ENCODE data around the gene CFAP44. TPM values are rescaled to one million over a fixed set of nuclear protein-coding genes. Genes with fewer than 3 reads are reported as not detected.
A peak's percentile ranks its signal among the peaks of the same experiment; 100 is the strongest.

Gene CFAP44
- total and polyA plus RNA-seq, 2 of the 4 experiments (the other 2 are of a cell fraction), result 0.90 to 1.7 TPM

DNA sequence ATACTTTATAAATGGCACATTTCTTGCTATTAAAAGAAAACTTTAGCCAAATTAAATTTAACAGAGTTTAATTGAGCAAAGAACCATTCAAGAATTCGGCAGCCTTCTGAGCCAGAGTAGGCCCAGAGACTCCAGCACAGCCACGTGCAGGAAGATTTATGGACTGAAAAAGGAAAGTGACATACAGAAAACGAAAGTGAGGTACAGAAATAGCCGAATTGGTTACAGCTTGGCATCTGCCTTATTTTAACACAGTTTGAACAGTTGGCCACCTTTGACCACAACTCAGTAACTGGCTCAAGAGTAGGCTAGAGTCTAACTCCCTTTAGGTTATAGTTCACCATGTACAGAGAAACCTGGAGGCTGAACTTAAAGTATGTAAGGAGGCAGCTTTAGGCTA, 17.6 kb downstream of the CFAP44 start:
- no peak overlapping the region for H2BK5ac ChIP-seq (ENCODE audit: low read depth, low read length, poor library complexity, severe bottlenecking)
- H3K27me3 ChIP-seq (ENCODE audit: control insufficient read depth, insufficient read depth, low read length), result no peaks in the 10 kb centered on the region
- H3K4ac ChIP-seq (ENCODE audit: low read depth, low read length), result no peak overlapping the region
- no peaks in the 10 kb centered on the region for H4K20me1 ChIP-seq (ENCODE audit: insufficient read depth, low read length)
- H3K18ac ChIP-seq (ENCODE audit: low read depth, low read length), result no peak overlapping the region
- DNase-seq (no peak), ATAC-seq (ENCODE audit: low read depth) (no peak)
- H3K4me2 ChIP-seq (ENCODE audit: low read depth, low read length), result peak overlapping the region; percentile 45; the same call in 1 of the 2 replicates
- H4K5ac ChIP-seq (ENCODE audit: low read depth, low read length), result no peak overlapping the region
- no peak overlapping the region for H3K23ac ChIP-seq (ENCODE audit: low read depth, low read length)
- intact Hi-C loops (cut with micrococcal nuclease) (no loop called here), in situ Hi-C loops (cut with MboI; ENCODE audit: low sequenced_read_pairs) (no loop called here), dilution Hi-C loops (cut with HindIII; ENCODE audit: low sequenced_read_pairs, unreplicated experiment) (no loop called here)
- WGBS, 2 experiments (ENCODE audit: extremely low coverage in 2 of 2, insufficient read length in 1 of 2), result no CpG with 5 or more reads among the region's 4 CpGs
- no peaks in the 10 kb centered on the region for H3K79me1 ChIP-seq (ENCODE audit: low read depth in 1 of 2, low read length in 2 of 2)
- H3K56ac ChIP-seq (ENCODE audit: extremely low read depth, insufficient read depth, low read length), result no peak overlapping the region
- H3K4me3 ChIP-seq (ENCODE audit: insufficient read depth, low read depth, low read length), result no peak overlapping the region
- CTCF ChIA-PET, result no interaction called here
- peaks cover 2% of the 10 kb centered on the region for H3K36me3 ChIP-seq (ENCODE audit: control insufficient read depth, insufficient read depth, low read length)
- no peak overlapping the region for H2BK120ac ChIP-seq (ENCODE audit: low read depth, low read length)
- H2AFZ ChIP-seq (replicated peaks; ENCODE audit: low read length, poor library complexity), result no peak overlapping the region
- no peak overlapping the region for H4K91ac ChIP-seq (ENCODE audit: insufficient read depth, low read depth, low read length)
- H3K27ac ChIP-seq (ENCODE audit: insufficient read depth, low read length), result no peak overlapping the region
- H2AK5ac ChIP-seq (ENCODE audit: low read depth, low read length), result no peak overlapping the region
- peaks cover 2% of the 10 kb centered on the region; the same call in 1 of the 2 replicates for H3K9me3 ChIP-seq (ENCODE audit: control insufficient read depth, insufficient read depth, low read length)
- no peak for TF ChIP-seq MAFK (IDR thresholded peaks at IDR 0.05; ENCODE audit: low read depth, low read length)
- H2BK15ac ChIP-seq (ENCODE audit: low read depth, low read length), result no peak overlapping the region
- BruUV-seq (replicated peaks), result no TSS peak
- H4K8ac ChIP-seq (ENCODE audit: low read depth in 2 of 2, low read length in 2 of 2), result no peak overlapping the region
- POLR2A ChIA-PET (ENCODE audit: unreplicated experiment), result no interaction called here
- no peaks in the 10 kb centered on the region for H3K4me1 ChIP-seq (ENCODE audit: control insufficient read depth, insufficient read depth, low read length)
- H2AK9ac ChIP-seq (replicated peaks; ENCODE audit: low read depth, low read length, poor library complexity), result no peak overlapping the region
- no peaks in the 10 kb centered on the region for H3K9me1 ChIP-seq (ENCODE audit: insufficient read depth, low read length)
- H2BK20ac ChIP-seq (ENCODE audit: low read depth, low read length), result no peak overlapping the region
- H3K14ac ChIP-seq (replicated peaks; ENCODE audit: low read depth, low read length), result 0 out of 2 replicates have a peak overlapping the region, but pooled peaks have one; percentile 32
- no peak overlapping the region for H3K9ac ChIP-seq (ENCODE audit: low read depth, low read length)

All from IMR-90 (cell line).